ENCODE results near the gene KRTAP17-1.

DNA sequence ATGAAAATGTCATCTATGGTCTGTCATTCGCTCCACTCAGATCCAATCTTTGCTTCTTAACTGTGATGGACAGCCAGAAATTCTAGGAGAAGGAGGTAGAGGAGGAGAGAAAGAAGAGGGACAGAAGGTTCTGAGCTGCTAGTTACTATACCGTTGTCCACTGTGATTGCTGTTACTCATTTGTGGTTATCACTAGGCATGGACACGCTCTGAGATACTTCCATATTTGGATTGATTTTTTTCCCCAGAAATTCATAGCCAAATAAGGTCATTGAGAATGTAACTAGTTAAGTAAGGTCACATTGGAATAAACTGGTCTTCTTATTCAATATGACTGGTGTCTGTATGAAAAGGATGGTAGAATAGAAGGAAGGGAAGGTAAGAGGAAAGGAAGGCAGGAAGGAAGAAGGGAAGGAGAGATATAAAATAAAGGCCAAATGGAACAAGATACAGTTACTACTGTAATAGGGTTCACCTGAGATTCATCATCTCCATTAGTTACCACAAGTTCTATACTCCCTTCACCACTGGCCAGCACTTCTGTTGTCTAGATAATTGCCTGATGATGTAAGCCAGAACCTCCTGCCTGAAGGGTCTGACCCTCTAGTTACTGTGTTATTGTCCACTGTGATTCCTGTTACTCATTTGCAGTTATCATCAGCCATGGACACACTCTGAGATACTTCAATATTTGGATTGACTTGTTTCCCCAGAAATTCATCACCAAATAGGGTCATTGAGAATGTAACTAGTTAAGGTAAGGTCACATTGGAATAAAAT lies 37.1 kb downstream of the KRTAP17-1 start:
- TF ChIP-seq, protein P1, sequence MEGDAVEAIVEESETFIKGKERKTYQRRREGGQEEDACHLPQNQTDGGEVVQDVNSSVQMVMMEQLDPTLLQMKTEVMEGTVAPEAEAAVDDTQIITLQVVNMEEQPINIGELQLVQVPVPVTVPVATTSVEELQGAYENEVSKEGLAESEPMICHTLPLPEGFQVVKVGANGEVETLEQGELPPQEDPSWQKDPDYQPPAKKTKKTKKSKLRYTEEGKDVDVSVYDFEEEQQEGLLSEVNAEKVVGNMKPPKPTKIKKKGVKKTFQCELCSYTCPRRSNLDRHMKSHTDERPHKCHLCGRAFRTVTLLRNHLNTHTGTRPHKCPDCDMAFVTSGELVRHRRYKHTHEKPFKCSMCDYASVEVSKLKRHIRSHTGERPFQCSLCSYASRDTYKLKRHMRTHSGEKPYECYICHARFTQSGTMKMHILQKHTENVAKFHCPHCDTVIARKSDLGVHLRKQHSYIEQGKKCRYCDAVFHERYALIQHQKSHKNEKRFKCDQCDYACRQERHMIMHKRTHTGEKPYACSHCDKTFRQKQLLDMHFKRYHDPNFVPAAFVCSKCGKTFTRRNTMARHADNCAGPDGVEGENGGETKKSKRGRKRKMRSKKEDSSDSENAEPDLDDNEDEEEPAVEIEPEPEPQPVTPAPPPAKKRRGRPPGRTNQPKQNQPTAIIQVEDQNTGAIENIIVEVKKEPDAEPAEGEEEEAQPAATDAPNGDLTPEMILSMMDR (conservative IDR thresholded peaks at IDR 0.05): no peak
- no peak for TF ChIP-seq EZH2 (IDR thresholded peaks at IDR 0.05; ENCODE audit: low read depth)
